Spleen (tissue), 11 donors: Measurements from ENCODE around the gene RTN3. TPM values are rescaled to one million over a fixed set of nuclear protein-coding genes. Genes with fewer than 3 reads are reported as not detected.

Source experiments
- DNase-seq: peaks from one replicate; pipeline ENCODE4 v3.0.0-alpha.2; 2020
- H3K27ac ChIP-seq, 8 donors: fragments of 200-600 bp; sonication (generic) in 7 of 8; 1 replicate in 4 of 8; 2 replicates in 4 of 8; pipeline versions ENCODE4 v1.5.0 to v1.8.0; 2016 to 2021; ENCODE audit warnings: inconsistent platforms in 4 of 8, mild to moderate bottlenecking in 4 of 8, moderate library complexity in 1 of 8
- H3K27me3 ChIP-seq, 7 donors: fragments of 200-600 bp; sonication (generic) in 6 of 7; replicated peaks in 1 of 7; 1 replicate in 4 of 7; 2 replicates in 3 of 7; pipeline versions ENCODE4 v1.5.0 to v1.8.0; 2016 to 2021; ENCODE audit warnings: inconsistent platforms in 3 of 7, mild to moderate bottlenecking in 1 of 7
- H3K36me3 ChIP-seq, 6 donors: fragments of 200-600 bp; sonication (generic) in 5 of 6; 1 replicate in 4 of 6; 2 replicates in 2 of 6; pipeline versions ENCODE4 v1.5.0 to v1.8.0; 2016 to 2021; ENCODE audit warnings: inconsistent platforms in 2 of 6
- H3K4me1 ChIP-seq, 6 donors: fragments of 200-600 bp; sonication (generic) in 5 of 6; 1 replicate in 3 of 6; 2 replicates in 3 of 6; pipeline versions ENCODE4 v1.5.0 to v1.8.0; 2016 to 2021; ENCODE audit warnings: inconsistent platforms in 3 of 6
- H3K4me3 ChIP-seq, 8 donors: fragments of 200-600 bp; sonication (generic) in 7 of 8; 1 replicate in 4 of 8; 2 replicates in 4 of 8; pipeline versions ENCODE4 v1.5.0 to v1.8.0; 2016 to 2021; ENCODE audit warnings: inconsistent platforms in 4 of 8, mild to moderate bottlenecking in 4 of 8, moderate library complexity in 2 of 8
- H3K9me3 ChIP-seq, 8 donors: fragments of 200-600 bp; sonication (generic) in 7 of 8; 1 replicate in 4 of 8; 2 replicates in 4 of 8; pipeline versions ENCODE4 v1.5.0 to v1.8.0; 2016 to 2021; ENCODE audit warnings: inconsistent platforms in 4 of 8
- POLR2A ChIP-seq, 3 donors: fragments of 450-650 bp; IDR thresholded peaks; one replicate each; pipeline ENCODE4 v1.5.1; 2017; ENCODE audit warnings: antibody characterized with exemption in 3 of 3, mild to moderate bottlenecking in 1 of 3
- POLR2AphosphoS5 ChIP-seq, 3 donors: sonication (generic); formaldehyde crosslinking; IDR thresholded peaks; one replicate each; pipeline ENCODE4 v1.5.1; 2017; ENCODE audit warnings: antibody characterized with exemption in 3 of 3
- WGBS, 5 donors: extraction: QIAGEN DNeasy Blood & Tissue Kit in 3 of 5; methylation state at CpG; one replicate each; pipeline versions ENCODE4 v1.1.5 to v1.1.7; 2013 to 2018; 5-methylcytosine and 5-hydroxymethylcytosine counted together
- intact Hi-C: fragments of 100-400 bp; cut with DNase I; formaldehyde crosslinking; loops from one replicate; pipeline ENCODE4 v1.15.0; 2023; ENCODE audit warnings: low total_unique reads
- polyA plus RNA-seq, 3 donors: library from polyadenylated mRNA; stranded (reverse); fragments of 200-250 nt; gene quantifications; one replicate each; pipeline ENCODE4 v1.2.1, GENCODE V29; 2013
- total RNA-seq, 7 donors: library from RNA; depleted of rRNA in 3 of 7; stranded (reverse); fragments of >200 nt in 3 of 7; fragmentation: NEBNext Ultra II Directional in 4 of 7; extraction: Animal tissue kit (Norgen Biotek cat#: 25700) in 4 of 7; gene quantifications; one replicate each; pipeline versions ENCODE4 v1.1.0 to v1.2.1, GENCODE V29; 2016 to 2021
- TF ChIP-seq, protein P1 (sequence below), 11 experiments: fragments of 200-600 bp in 7 of 11; fragments of 450-650 bp in 4 of 11; sonication (generic) in 4 of 11; IDR thresholded peaks in 8 of 11; conservative IDR thresholded peaks in 3 of 11; 1 replicate in 7 of 11; 2 replicates in 4 of 11; pipeline versions ENCODE4 v1.4.0 to v1.8.0; 2016 to 2021; ENCODE audit warnings: antibody characterized with exemption in 11 of 11, inconsistent platforms in 4 of 11, mild to moderate bottlenecking in 1 of 11
- donor health status: healthy with polysubstance abuse.
- donor health status: DM: no; HTN: no; CAD: no; lungs with moderate emphysema.
- donor health status: DM: no; HTN: no; CAD: no.
- donor health status: Bipolar disorder and iron deficiency.
- donor health status: healthy.
- donor health status: DM: no; HTN: no; CAD: no.
- donor health status: DM: yes; HTN: yes; CAD: no.

The RTN3 gene
- total and polyA plus RNA-seq, 10 donors, result 17.6 to 166 (median 76.2) TPM

DNA sequence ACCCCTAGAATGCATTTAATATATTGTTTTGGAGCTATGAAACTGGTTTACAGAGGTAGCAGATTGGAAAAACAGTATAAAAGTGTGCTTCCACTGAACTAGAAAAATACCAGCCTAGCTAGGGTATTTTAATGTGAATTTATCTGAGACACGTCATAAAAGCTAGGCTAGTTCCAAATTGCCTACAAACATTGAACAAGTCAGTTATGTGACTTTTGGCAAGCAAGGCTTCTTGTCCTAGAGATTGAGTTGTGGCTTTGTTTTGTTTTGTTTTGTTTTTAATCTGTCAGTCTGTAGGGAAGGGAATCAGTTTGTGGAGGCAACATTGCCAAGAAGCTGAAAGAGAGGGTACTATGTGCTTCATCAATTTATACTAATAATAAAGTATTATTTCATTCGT is 24.2 kb downstream of the RTN3 start:
- DNase-seq, result no peak
- 85 to 92% (median 91%) methylated on average over 2 of the region's 2 CpGs for WGBS, 5 donors
- H3K27ac ChIP-seq, result no peak overlapping the region
- H3K4me3 ChIP-seq, result no peak overlapping the region
- H3K27me3 ChIP-seq, result no peaks in the 10 kb centered on the region
- H3K9me3 ChIP-seq, result no peaks in the 10 kb centered on the region
- intact Hi-C loops, result no loop called here
- H3K36me3 ChIP-seq, result peaks cover 0 to 4% (median 0%) of the 10 kb centered on the region in 6 donors
- peaks cover 0 to 34% (median 19%) of the 10 kb centered on the region in 6 donors for H3K4me1 ChIP-seq
- TF ChIP-seq POLR2A (IDR thresholded peaks at IDR 0.05), result no peak
- TF ChIP-seq, protein P1, sequence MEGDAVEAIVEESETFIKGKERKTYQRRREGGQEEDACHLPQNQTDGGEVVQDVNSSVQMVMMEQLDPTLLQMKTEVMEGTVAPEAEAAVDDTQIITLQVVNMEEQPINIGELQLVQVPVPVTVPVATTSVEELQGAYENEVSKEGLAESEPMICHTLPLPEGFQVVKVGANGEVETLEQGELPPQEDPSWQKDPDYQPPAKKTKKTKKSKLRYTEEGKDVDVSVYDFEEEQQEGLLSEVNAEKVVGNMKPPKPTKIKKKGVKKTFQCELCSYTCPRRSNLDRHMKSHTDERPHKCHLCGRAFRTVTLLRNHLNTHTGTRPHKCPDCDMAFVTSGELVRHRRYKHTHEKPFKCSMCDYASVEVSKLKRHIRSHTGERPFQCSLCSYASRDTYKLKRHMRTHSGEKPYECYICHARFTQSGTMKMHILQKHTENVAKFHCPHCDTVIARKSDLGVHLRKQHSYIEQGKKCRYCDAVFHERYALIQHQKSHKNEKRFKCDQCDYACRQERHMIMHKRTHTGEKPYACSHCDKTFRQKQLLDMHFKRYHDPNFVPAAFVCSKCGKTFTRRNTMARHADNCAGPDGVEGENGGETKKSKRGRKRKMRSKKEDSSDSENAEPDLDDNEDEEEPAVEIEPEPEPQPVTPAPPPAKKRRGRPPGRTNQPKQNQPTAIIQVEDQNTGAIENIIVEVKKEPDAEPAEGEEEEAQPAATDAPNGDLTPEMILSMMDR (IDR thresholded peaks at IDR 0.05 in 8 of 11, conservative IDR thresholded peaks at IDR 0.05 in 3 of 11), result no peak
- no peak for TF ChIP-seq POLR2AphosphoS5 (IDR thresholded peaks at IDR 0.05)

DNA sequence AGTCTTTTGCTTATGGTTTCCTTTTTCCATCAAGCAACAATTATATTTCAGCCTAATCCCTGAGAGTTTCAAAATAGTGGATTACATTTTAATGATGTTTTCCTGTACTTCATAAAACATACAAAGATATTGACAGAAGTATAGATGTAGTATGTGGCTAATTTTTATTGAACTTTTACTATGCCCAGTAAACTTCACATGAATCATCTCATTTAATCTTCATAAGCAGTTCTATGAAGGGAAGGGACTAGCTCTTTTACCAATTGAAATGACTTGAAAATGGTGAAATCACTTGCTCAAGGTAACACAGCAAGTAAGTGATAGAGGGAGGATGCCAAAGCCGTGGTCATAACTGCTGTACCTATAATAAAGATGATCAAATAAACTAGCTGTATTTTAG is 27.5 kb downstream of the RTN3 start:
- intact Hi-C loops, result no loop called here
- no peaks in the 10 kb centered on the region for H3K36me3 ChIP-seq
- 71 to 93% (median 86%) methylated on average over 1 of the region's 1 CpG for WGBS, 5 donors
- no peaks in the 10 kb centered on the region for H3K27me3 ChIP-seq
- no peaks in the 10 kb centered on the region for H3K9me3 ChIP-seq
- H3K4me1 ChIP-seq, result peaks cover 0 to 34% (median 19%) of the 10 kb centered on the region in 6 donors
- H3K4me3 ChIP-seq, result no peak overlapping the region
- TF ChIP-seq POLR2A (IDR thresholded peaks at IDR 0.05) (no peak), POLR2AphosphoS5 (IDR thresholded peaks at IDR 0.05) (no peak)
- TF ChIP-seq, protein P1 (IDR thresholded peaks at IDR 0.05 in 8 of 11, conservative IDR thresholded peaks at IDR 0.05 in 3 of 11), result no peak
- no peak for DNase-seq
- no peak overlapping the region for H3K27ac ChIP-seq

DNA sequence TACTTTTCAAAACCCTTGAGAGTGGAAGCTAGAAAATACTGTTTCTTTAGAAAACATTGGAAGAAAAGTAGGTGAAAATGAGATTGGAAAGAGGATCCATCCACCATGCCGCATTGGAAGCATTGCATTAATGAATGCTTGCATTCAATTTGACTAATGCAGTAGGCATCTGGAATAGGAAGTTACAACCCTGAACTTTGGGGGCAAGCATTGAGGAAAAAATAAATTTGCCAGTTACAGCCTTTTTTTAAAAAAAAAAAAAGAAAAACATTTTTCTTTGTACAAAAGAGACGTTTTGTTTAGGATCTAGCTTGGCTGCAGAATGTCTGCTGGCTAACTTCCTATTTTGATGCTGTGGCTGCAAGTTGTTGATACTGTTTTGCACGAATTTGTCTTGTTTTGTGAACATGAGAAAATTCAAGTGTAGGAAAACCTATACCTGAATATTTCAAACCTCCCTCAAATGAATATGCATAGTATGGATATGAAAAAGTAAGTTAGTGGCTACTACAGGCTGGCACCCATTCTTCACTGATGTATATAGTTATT is 28.1 kb downstream of the RTN3 start:
- H3K36me3 ChIP-seq, result peaks cover 0 to 3% (median 0%) of the 10 kb centered on the region in 6 donors
- H3K9me3 ChIP-seq, result no peaks in the 10 kb centered on the region
- 36 to 42% (median 39%) methylated on average over 3 of the region's 3 CpGs for WGBS, 5 donors
- DNase-seq, result no peak
- TF ChIP-seq POLR2A (IDR thresholded peaks at IDR 0.05), result no peak
- no peak for TF ChIP-seq POLR2AphosphoS5 (IDR thresholded peaks at IDR 0.05)
- TF ChIP-seq, protein P1 (IDR thresholded peaks at IDR 0.05 in 8 of 11, conservative IDR thresholded peaks at IDR 0.05 in 3 of 11), result no peak
- peak overlapping the region in 1 of 8 donors; percentile 9 for H3K27ac ChIP-seq
- H3K4me1 ChIP-seq, result peaks cover 0 to 28% (median 19%) of the 10 kb centered on the region in 6 donors
- intact Hi-C loops, result no loop called here
- H3K27me3 ChIP-seq, result no peaks in the 10 kb centered on the region
- no peak overlapping the region for H3K4me3 ChIP-seq

DNA sequence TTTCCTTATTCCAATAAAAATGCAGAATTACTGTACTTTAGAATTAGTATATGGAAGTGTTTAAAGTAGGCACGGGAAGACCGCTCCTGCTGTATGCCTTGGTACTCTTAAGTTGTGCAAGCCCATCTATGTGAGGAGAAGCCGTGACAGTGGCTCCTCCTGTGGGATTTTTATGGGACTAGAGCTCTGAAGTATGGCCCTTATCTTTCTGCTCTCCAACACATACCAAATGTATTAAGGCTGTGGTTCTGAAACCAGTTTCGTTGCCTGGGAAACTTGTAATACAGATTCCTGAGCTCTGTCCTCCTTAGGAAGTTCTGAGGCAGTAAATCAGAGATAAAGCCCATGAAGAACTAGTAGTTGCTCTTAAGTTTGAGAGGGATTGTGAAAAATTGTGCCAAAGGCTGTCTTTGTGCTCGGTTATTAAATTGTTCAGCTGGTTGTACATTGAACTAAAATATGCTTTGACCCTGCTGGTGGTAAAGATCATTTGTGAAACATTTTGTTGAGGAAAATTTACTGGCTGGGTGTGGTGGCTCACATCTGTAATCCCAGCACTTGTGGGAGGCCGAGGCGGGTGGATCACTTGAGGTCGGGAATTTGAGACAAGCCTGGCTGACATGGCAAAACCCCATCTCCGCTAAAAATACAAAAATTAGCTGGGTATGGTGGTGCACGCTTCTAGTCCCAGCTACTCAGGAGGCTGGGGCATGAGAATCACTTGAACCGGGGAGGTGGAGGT is 29.3 kb downstream of the RTN3 start:
- intact Hi-C loops, result no loop called here
- Histone ChIP-seq H3K9me3 (no peaks in the 10 kb centered on the region), H3K4me3 (no peak overlapping the region), H3K36me3 (peaks cover 0 to 10% (median 0%) of the 10 kb centered on the region in 6 donors), H3K27me3 (no peaks in the 10 kb centered on the region), H3K27ac (no peak overlapping the region), H3K4me1 (peaks cover 0 to 25% (median 18%) of the 10 kb centered on the region in 6 donors)
- WGBS, 5 donors, result 84 to 90% (median 88%) methylated on average over 11 of the region's 11 CpGs
- DNase-seq, result no peak
- TF ChIP-seq, protein P1 (IDR thresholded peaks at IDR 0.05 in 8 of 11, conservative IDR thresholded peaks at IDR 0.05 in 3 of 11), result peak in 1 of 11 experiments; percentile 14
- TF ChIP-seq POLR2A (IDR thresholded peaks at IDR 0.05), result no peak
